Measurements from ENCODE around the gene SASS6. TPM values are rescaled to one million over a fixed set of nuclear protein-coding genes. Genes with fewer than 3 reads are reported as not detected.

The SASS6 gene
- total and polyA plus RNA-seq, 9 of the 15 experiments (the other 6 are each of a cell fraction or from before 2014, with no cell fraction given), result 11.6 to 34.1 (median 18.0) TPM

- TF ChIP-seq ARID3B (CRISPR knock-in tag; IDR thresholded peaks at IDR 0.05; ENCODE audit: borderline replicate concordance) (no peak), STAG1 (CRISPR knock-in tag; IDR thresholded peaks at IDR 0.05; ENCODE audit: borderline replicate concordance) (no peak), HDAC2 (IDR thresholded peaks at IDR 0.05) (peak; percentile 67), FOXP1 (CRISPR knock-in tag; IDR thresholded peaks at IDR 0.05) (peak; percentile 29; the same call in 1 of the 2 replicates), IFI16 (CRISPR knock-in tag; IDR thresholded peaks at IDR 0.05) (no peak), SP2 (IDR thresholded peaks at IDR 0.05; ENCODE audit: extremely low read depth, low read depth, low read length, poor library complexity, severe bottlenecking) (no peak), NFE2 (IDR thresholded peaks at IDR 0.05; ENCODE audit: low read depth) (no peak), SNRNP70 (optimal IDR thresholded peaks at IDR 0.05; ENCODE audit: low read depth, low read length) (no peak), KLF16 (IDR thresholded peaks at IDR 0.05) (no peak), ILK (tag; IDR thresholded peaks at IDR 0.05; ENCODE audit: borderline replicate concordance, low read depth) (no peak), NR2F6 (CRISPR knock-in tag; IDR thresholded peaks at IDR 0.05) (no peak), NCOA2 (IDR thresholded peaks at IDR 0.05; ENCODE audit: partially characterized antibody in 2 of 2) (no peak), ZNF764 (CRISPR knock-in tag; IDR thresholded peaks at IDR 0.05; ENCODE audit: low read depth) (no peak), BCL6 (CRISPR knock-in tag; IDR thresholded peaks at IDR 0.05) (no peak), THRAP3 (IDR thresholded peaks at IDR 0.05; ENCODE audit: borderline replicate concordance) (no peak)
- TF ChIP-seq, protein P1, sequence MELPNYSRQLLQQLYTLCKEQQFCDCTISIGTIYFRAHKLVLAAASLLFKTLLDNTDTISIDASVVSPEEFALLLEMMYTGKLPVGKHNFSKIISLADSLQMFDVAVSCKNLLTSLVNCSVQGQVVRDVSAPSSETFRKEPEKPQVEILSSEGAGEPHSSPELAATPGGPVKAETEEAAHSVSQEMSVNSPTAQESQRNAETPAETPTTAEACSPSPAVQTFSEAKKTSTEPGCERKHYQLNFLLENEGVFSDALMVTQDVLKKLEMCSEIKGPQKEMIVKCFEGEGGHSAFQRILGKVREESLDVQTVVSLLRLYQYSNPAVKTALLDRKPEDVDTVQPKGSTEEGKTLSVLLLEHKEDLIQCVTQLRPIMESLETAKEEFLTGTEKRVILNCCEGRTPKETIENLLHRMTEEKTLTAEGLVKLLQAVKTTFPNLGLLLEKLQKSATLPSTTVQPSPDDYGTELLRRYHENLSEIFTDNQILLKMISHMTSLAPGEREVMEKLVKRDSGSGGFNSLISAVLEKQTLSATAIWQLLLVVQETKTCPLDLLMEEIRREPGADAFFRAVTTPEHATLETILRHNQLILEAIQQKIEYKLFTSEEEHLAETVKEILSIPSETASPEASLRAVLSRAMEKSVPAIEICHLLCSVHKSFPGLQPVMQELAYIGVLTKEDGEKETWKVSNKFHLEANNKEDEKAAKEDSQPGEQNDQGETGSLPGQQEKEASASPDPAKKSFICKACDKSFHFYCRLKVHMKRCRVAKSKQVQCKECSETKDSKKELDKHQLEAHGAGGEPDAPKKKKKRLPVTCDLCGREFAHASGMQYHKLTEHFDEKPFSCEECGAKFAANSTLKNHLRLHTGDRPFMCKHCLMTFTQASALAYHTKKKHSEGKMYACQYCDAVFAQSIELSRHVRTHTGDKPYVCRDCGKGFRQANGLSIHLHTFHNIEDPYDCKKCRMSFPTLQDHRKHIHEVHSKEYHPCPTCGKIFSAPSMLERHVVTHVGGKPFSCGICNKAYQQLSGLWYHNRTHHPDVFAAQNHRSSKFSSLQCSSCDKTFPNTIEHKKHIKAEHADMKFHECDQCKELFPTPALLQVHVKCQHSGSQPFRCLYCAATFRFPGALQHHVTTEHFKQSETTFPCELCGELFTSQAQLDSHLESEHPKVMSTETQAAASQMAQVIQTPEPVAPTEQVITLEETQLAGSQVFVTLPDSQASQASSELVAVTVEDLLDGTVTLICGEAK (IDR thresholded peaks at IDR 0.05), result no peak
- TF ChIP-seq, protein P1 (CRISPR knock-in tag; IDR thresholded peaks at IDR 0.05), result peak; percentile 17; the same call in 1 of the 2 replicates
- TF ChIP-seq, protein P2, sequence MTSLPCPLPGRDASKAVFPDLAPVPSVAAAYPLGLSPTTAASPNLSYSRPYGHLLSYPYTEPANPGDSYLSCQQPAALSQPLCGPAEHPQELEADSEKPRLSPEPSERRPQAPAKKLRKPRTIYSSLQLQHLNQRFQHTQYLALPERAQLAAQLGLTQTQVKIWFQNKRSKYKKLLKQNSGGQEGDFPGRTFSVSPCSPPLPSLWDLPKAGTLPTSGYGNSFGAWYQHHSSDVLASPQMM (CRISPR knock-in tag; IDR thresholded peaks at IDR 0.05), result no peak
These were observed 94.6 kb downstream of the SASS6 start (continued) for GRCh38 chr1:100037927-100038659.

Data from K562 (cell line).